ENCODE data around the gene RGMA. TPM values are rescaled to one million over a fixed set of nuclear protein-coding genes. Genes with fewer than 3 reads are reported as not detected.

The RGMA gene
- total RNA-seq, 1 experiment from 2014 or later, result 5.5 TPM

GRCh38 chr15:93025625-93025982, 63.4 kb downstream of the RGMA start:
- H3K9me2 ChIP-seq (ENCODE audit: insufficient read depth), result no peaks in the 10 kb centered on the region
- ChIA-PET CTCF (no interaction called here), POLR2A (no interaction called here), RAD21 (ENCODE audit: low non-redundant PET in 1 of 2, low total read pairs in 2 of 2, uncharacterized antibody in 2 of 2, unreplicated experiment in 2 of 2) (no interaction called here)
- no peak overlapping the region for H3K9ac ChIP-seq (ENCODE audit: low read length)
- ATAC-seq, result no peak
- no peak for TF ChIP-seq CEBPB (IDR thresholded peaks at IDR 0.05; ENCODE audit: low read depth)
- TF ChIP-seq POLR2A (IDR thresholded peaks at IDR 0.05; ENCODE audit: borderline replicate concordance, extremely low read depth, insufficient read depth, insufficient read length), result no peak
- TF ChIP-seq ZNF274 (IDR thresholded peaks at IDR 0.05; ENCODE audit: low read depth, low read length), result no peak
- TF ChIP-seq ZFX (IDR thresholded peaks at IDR 0.05), result no peak
- TF ChIP-seq SIN3A (IDR thresholded peaks at IDR 0.05; ENCODE audit: low read depth), result no peak
- TF ChIP-seq REST (IDR thresholded peaks at IDR 0.05; ENCODE audit: low read depth), result no peak
- TF ChIP-seq SP1 (IDR thresholded peaks at IDR 0.05; ENCODE audit: low read depth), result no peak
- peaks cover 43 to 46% of the 10 kb centered on the region in 2 experiments for H3K36me3 ChIP-seq (ENCODE audit: control insufficient read depth in 1 of 2, insufficient read depth in 2 of 2, low read length in 2 of 2)
- intact Hi-C loops (cut with micrococcal nuclease), result no loop called here
- H3K4me2 ChIP-seq (ENCODE audit: low read length), result no peak overlapping the region
- no peak overlapping the region for H2AFZ ChIP-seq (ENCODE audit: low read depth, low read length, poor library complexity, severe bottlenecking)
- no peaks in the 10 kb centered on the region for H3K9me3 ChIP-seq (ENCODE audit: control insufficient read depth in 1 of 2, insufficient read depth in 1 of 2, low read depth in 1 of 2, low read length in 2 of 2)
- no peaks in the 10 kb centered on the region; the same call in 1 of the 2 replicates for H4K20me1 ChIP-seq (ENCODE audit: insufficient read depth)
- BruUV-seq (replicated peaks), result TSS peak; percentile 11
- H3K4me3 ChIP-seq (replicated peaks in 1 of 2; ENCODE audit: low read depth in 1 of 2, low read length in 2 of 2), result no peak overlapping the region
- no peaks in the 10 kb centered on the region for H3K27me3 ChIP-seq (ENCODE audit: insufficient read depth, low read length)
- peaks cover 42% of the 10 kb centered on the region for H3K79me2 ChIP-seq (ENCODE audit: insufficient read depth, low read length)
- H3K27ac ChIP-seq (ENCODE audit: low read depth, low read length), result no peak overlapping the region
- no peak for DNase-seq (ENCODE audit: low read depth, low spot score)
- H3K4me1 ChIP-seq (ENCODE audit: control insufficient read depth in 1 of 2, insufficient read depth in 2 of 2, low read length in 2 of 2), result no peaks in the 10 kb centered on the region; a peak in 1 of 4 replicates
